Aorta (tissue), 5 donors: ENCODE results near the gene CCDC57. TPM values are rescaled to one million over a fixed set of nuclear protein-coding genes. Genes with fewer than 3 reads are reported as not detected.
"Not testable (repeated sequence)": the region's sequence is repeated elsewhere in the genome, so short reads cannot be mapped to it uniquely, and the experiment has no call there.

Experiments
- ATAC-seq: fragments of 200-7000 bp; cut with Tn5 transposase; one replicate; pipeline ENCODE4 v1.9.1; 2022; ENCODE audit warnings: moderate library complexity; ENCODE audit not compliant: low FRiP score
- DNase-seq, 2 donors: peaks; one replicate each; pipeline ENCODE4 v3.0.0-alpha.2; 2020
- H3K27ac ChIP-seq, 2 donors: one replicate each; pipeline ENCODE4 v1.5.1; 2013; ENCODE audit warnings: low read length in 2 of 2, mild to moderate bottlenecking in 2 of 2, moderate library complexity in 2 of 2, control low read depth in 1 of 2, inconsistent platforms in 1 of 2, low read depth in 1 of 2
- H3K27me3 ChIP-seq, 2 donors: one replicate each; pipeline ENCODE4 v1.6.1; 2013; ENCODE audit warnings: control low read depth in 1 of 2, low read length in 1 of 2, mild to moderate bottlenecking in 1 of 2, moderate library complexity in 1 of 2; ENCODE audit not compliant: insufficient read depth in 2 of 2, control insufficient read depth in 1 of 2
- H3K36me3 ChIP-seq, 2 donors: one replicate each; pipeline ENCODE4 v1.6.1; 2013; ENCODE audit warnings: control low read depth in 1 of 2, low read length in 1 of 2, mild to moderate bottlenecking in 1 of 2; ENCODE audit not compliant: insufficient read depth in 2 of 2, control insufficient read depth in 1 of 2
- H3K4me1 ChIP-seq, 2 donors: one replicate each; pipeline ENCODE4 v1.6.1; 2013; ENCODE audit warnings: low read length in 2 of 2, control low read depth in 1 of 2, mild to moderate bottlenecking in 1 of 2, moderate library complexity in 1 of 2; ENCODE audit not compliant: insufficient read depth in 2 of 2, control insufficient read depth in 1 of 2
- H3K4me3 ChIP-seq, 2 donors: one replicate each; pipeline ENCODE4 v1.5.1; 2013; ENCODE audit warnings: low read length in 2 of 2, control low read depth in 1 of 2, mild to moderate bottlenecking in 1 of 2
- H3K9me3 ChIP-seq: one replicate; pipeline ENCODE4 v1.6.1; 2013; ENCODE audit warnings: mild to moderate bottlenecking, low read length; ENCODE audit not compliant: control insufficient read depth
- WGBS, 2 donors: extraction: QIAGEN DNeasy Blood & Tissue Kit; methylation state at CpG; one replicate each; pipeline ENCODE4 v1.1.7; 2013; 5-methylcytosine and 5-hydroxymethylcytosine counted together
- intact Hi-C, 2 donors: fragments of 100-400 bp; cut with DNase I; formaldehyde crosslinking; loops; one replicate each; pipeline versions ENCODE4 v1.14.2 to v1.15.0; 2022
- long read RNA-seq, 2 donors: library from polyadenylated mRNA; unstranded; transcript quantifications; one replicate each; pipeline ENCODE4 v2.0.0, GENCODE V29; 2020 to 2021
- polyA plus RNA-seq, 2 donors: library from polyadenylated mRNA; stranded (reverse); fragments of 200-250 nt; gene quantifications; one replicate each; pipeline ENCODE4 v1.2.3, GENCODE V29; 2013
- total RNA-seq, 2 donors: library from RNA; stranded (reverse); fragmentation: NEBNext Ultra II Directional; extraction: Animal tissue kit (Norgen Biotek cat#: 25700); gene quantifications; one replicate each; pipeline ENCODE4 v1.2.1, GENCODE V29; 2021
- donor health status: healthy with polysubstance abuse.
- donor health status: Bipolar disorder and iron deficiency.
- donor health status: DM: no; HTN: no; CAD: no.
- donor health status: DM: no; HTN: no; CAD: no.
- donor health status: DM: yes; HTN: yes; CAD: no.

The CCDC57 gene, protein sequence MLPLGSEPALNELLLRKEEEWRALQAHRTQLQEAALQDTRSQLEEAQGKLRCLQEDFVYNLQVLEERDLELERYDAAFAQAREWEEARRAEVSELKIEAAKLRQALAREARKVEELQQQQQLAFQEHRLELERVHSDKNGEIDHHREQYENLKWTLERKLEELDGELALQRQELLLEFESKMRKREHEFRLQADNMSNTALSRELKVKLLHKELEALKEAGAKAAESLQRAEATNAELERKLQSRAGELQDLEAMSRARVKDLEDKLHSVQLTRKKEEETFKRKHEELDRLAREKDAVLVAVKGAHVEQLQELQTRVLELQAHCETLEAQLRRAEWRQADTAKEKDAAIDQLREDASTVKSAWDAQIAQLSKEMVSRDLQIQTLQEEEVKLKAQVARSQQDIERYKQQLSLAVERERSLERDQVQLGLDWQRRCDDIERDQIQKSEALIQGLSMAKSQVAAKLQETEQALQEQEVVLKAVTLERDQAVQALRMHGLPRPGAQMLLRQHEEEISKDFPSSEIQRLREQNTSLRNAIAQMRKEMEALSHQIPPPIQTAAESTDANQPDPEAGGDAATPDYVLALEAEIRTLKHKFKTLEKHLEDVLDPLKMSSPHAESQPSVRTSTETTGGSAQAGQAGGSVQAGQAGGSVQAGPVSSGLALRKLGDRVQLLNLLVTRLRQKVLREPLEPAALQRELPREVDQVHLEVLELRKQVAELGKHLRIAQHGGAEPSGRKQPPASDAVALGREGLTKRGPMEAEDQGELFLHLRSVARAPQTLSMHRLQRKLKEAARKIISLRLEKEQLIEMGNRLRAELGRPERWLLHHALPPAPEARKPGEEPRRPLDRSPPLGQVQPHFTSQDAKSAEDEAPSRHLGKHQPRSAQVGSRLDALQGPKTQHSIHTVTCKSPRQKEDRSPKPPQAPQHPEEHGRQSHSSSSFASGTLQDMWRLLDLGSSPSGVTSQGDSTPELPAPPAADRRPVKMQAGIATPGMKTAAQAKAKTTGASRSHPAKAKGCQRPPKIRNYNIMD
- total RNA-seq, result 10 to 100 TPM; 31.2 to 53.4 TPM
- 100 to 1,000 TPM in 1 of 2 donors, 10 to 100 TPM in 1; 17.8 to 145 TPM for polyA plus RNA-seq
- long read RNA-seq, donor 1, partial matches to known transcripts, result 6 of 21 reads
- long read RNA-seq, donor 1, other reads (novel, unspliced or antisense), result 15 of 21 reads
- long read RNA-seq, donor 2, partial matches to known transcripts, result 2 of 15 reads
- long read RNA-seq, donor 2, other reads (novel, unspliced or antisense), result 13 of 15 reads

DNA sequence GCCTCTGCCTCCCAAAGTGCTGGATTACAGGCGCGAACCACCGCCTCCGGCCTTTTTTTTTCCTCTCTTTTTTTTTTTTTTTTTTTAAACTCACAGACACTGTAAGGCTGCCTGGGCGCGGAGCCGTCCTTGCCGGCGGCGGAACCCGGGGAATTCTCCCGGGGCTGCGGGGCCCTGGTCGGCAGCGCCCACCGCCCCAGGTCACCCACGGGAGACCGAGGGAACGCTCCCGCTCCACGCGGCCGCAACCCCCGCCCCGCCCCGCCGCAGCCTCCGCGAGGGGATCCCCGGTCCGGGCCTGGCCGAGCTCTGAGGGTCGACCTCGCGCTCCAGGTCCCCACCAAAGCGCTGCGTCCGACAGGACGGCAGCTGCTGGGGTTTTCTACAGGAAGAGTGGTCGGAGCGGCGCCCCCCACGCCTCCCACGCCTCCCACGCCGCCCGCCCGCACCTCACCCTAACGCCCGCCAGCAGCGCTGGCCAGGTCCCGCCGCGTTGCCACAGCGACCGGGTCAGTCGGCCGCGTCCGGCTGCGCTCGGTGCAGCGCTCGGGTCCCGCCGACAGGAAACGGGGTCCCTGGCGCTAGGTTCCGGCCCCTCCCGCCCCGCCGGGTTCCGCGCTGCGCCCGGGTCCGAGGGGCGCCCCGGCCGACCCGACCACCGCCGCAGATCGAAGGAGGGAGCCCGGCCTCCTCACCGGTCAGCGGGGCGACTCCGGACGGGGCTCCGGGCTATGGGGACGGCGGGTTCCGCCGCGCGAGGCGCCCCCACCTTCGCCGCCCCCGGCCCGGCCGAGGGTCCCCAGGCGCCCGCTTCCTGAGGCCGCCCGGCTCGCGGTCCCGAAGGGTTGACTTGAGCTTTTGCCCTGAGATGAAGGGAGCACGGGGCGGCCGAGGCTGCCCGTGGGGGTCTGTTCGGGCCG is at the start of gene CCDC57:
Gene CCDC57, minus strand, starts transcription at position 512 of the 920 bp plus-strand sequence. CDS start 10,898 bp downstream, outside the sequence.
- intact Hi-C loops, result no loop called here
- no peaks in the 10 kb centered on the region for H3K9me3 ChIP-seq
- no peaks in the 10 kb centered on the region for H3K27me3 ChIP-seq
- no peaks in the 10 kb centered on the region for H3K36me3 ChIP-seq
- H3K4me1 ChIP-seq, result no peaks in the 10 kb centered on the region
- 0 to 1% methylated on average over 96 to 116 of the region's 116 CpGs for WGBS, 2 donors
- H3K27ac ChIP-seq, result peak within 1 kb of the TSS in 1 of 2 donors; percentile 14
- H3K4me3 ChIP-seq, result peak within 1 kb of the TSS; percentile 75 to 81
- DNase-seq (peak; percentile 89 to 93), ATAC-seq (peak; percentile 90)

GRCh38 chr17:82262344-82262743 is 49.7 kb upstream of the CCDC57 start:
- ATAC-seq, result no peak
- Histone ChIP-seq H3K9me3 (no peaks in the 10 kb centered on the region), H3K27me3 (no peaks in the 10 kb centered on the region), H3K4me1 (peaks cover 0 to 2% of the 10 kb centered on the region in 2 donors), H3K27ac (no peak overlapping the region), H3K36me3 (peaks cover 0 to 14% of the 10 kb centered on the region in 2 donors), H3K4me3 (no peak overlapping the region)
- no peak for DNase-seq
- 60 to 67% methylated on average over 4 of the region's 4 CpGs for WGBS, 2 donors
- intact Hi-C loops, result no loop called here

GRCh38 chr17:82259972-82260961 is 47.6 kb upstream of the CCDC57 start:
- H3K27me3 ChIP-seq, intact Hi-C loops, H3K4me3 ChIP-seq, H3K4me1 ChIP-seq, H3K9me3 ChIP-seq, DNase-seq, H3K27ac ChIP-seq, ATAC-seq: not testable (repeated sequence)
- H3K36me3 ChIP-seq, result peaks cover 0 to 14% of the 10 kb centered on the region in 2 donors
- 79 to 84% methylated on average over 8 of the region's 8 CpGs for WGBS, 2 donors

DNA sequence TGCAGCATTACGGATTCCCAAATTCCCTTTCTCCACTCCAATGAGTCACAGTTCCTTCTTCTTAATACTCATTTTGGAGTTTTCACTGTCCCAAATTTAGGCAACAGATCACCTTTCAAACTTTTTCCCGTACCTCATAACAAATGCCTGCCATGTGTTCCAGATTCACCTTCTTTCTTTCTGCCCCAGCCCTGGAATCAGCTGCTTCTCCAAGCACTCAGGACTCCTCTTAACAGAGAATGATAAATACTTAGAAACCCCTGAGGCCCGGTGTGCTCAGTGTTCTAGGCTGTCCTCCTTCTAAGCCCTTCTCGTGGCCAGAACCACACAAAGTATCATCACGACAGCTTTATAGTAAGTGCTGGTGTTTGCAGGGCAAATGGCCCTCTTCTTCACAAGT is 45.9 kb upstream of the CCDC57 start:
- no peak overlapping the region for H3K27ac ChIP-seq
- 74 to 77% methylated on average over 5 of the region's 5 CpGs for WGBS, 2 donors

GRCh38 chr17:82257473-82257872 is 44.8 kb upstream of the CCDC57 start:
- Histone ChIP-seq H3K27ac (no peak overlapping the region), H3K4me3 (no peak overlapping the region), H3K27me3 (no peaks in the 10 kb centered on the region), H3K4me1 (no peaks in the 10 kb centered on the region), H3K9me3 (no peaks in the 10 kb centered on the region), H3K36me3 (peaks cover 0 to 19% of the 10 kb centered on the region in 2 donors)
- intact Hi-C loops, result no loop called here
- DNase-seq (peak in 1 of 2 donors; percentile 78), ATAC-seq (no peak)
- WGBS, 2 donors, result 67 to 70% methylated on average over 10 of the region's 10 CpGs

More for the DNA sequence above, 45.9 kb upstream of the CCDC57 start:
- ATAC-seq, result no peak
- no peak for DNase-seq
- H3K4me1 ChIP-seq, result no peaks in the 10 kb centered on the region
- no peak overlapping the region for H3K4me3 ChIP-seq
- intact Hi-C loops, result no loop called here
- peaks cover 0 to 15% of the 10 kb centered on the region in 2 donors for H3K36me3 ChIP-seq
- no peaks in the 10 kb centered on the region for H3K27me3 ChIP-seq
- no peaks in the 10 kb centered on the region for H3K9me3 ChIP-seq

GRCh38 chr17:82256242-82256885 is 43.7 kb upstream of the CCDC57 start:
- DNase-seq (no peak), ATAC-seq (no peak)
- H3K36me3 ChIP-seq, result peaks cover under 1 to 21% of the 10 kb centered on the region in 2 donors
- WGBS, 2 donors, result 88 to 90% methylated on average over 14 of the region's 14 CpGs
- no peak overlapping the region for H3K27ac ChIP-seq
- no peak overlapping the region for H3K4me3 ChIP-seq
- no peaks in the 10 kb centered on the region for H3K9me3 ChIP-seq
- no peaks in the 10 kb centered on the region for H3K27me3 ChIP-seq
- intact Hi-C loops, result no loop called here
- H3K4me1 ChIP-seq, result no peaks in the 10 kb centered on the region
